ENCODE results near the gene CCDC14.
"Not testable (repeated sequence)": the region's sequence is repeated elsewhere in the genome, so short reads cannot be mapped to it uniquely, and the experiment has no call there.

CCDC14 gene

GRCh38 chr3:123960781-123961507, at the start of gene CCDC14:
Gene CCDC14 (minus strand): TSS chr3:123961229. CDS start chr3:123961173, 56 bp downstream.
- peak; percentile 95 for DNase-seq (ENCODE audit: low spot score)

- DNase-seq (ENCODE audit: low spot score): not testable (repeated sequence)
Observed at GRCh38 chr3:124008321-124008720, 47.3 kb upstream of the CCDC14 start.

GRCh38 chr3:124007186-124007585, 46.2 kb upstream of the CCDC14 start:
- DNase-seq (ENCODE audit: low spot score): no peak

- DNase-seq (ENCODE audit: low spot score): not testable (repeated sequence)
Observed at GRCh38 chr3:124002405-124003079, 41.5 kb upstream of the CCDC14 start.

- not testable (repeated sequence) for DNase-seq (ENCODE audit: low spot score)
Observed at GRCh38 chr3:124001366-124001765, 40.3 kb upstream of the CCDC14 start.

GRCh38 chr3:123997543-123997942, 36.5 kb upstream of the CCDC14 start:
- DNase-seq (ENCODE audit: low spot score): no peak

GRCh38 chr3:123993818-123994217, 32.8 kb upstream of the CCDC14 start:
- DNase-seq (ENCODE audit: low spot score): no peak

GRCh38 chr3:123991730-123992588, 30.9 kb upstream of the CCDC14 start, which contains the start of gene ROPN1:
Gene ROPN1 (minus strand): TSS chr3:123992124. CDS start chr3:123980481, 11,643 bp downstream.
- not testable (repeated sequence) for DNase-seq (ENCODE audit: low spot score)

- no peak for DNase-seq (ENCODE audit: low spot score)
Observed at GRCh38 chr3:123986427-123986826, 25.4 kb upstream of the CCDC14 start.

GRCh38 chr3:123984957-123985356, 23.9 kb upstream of the CCDC14 start:
- no peak for DNase-seq (ENCODE audit: low spot score)

- DNase-seq (ENCODE audit: low spot score): no peak
Observed at GRCh38 chr3:123984350-123984749, 23.3 kb upstream of the CCDC14 start.

GRCh38 chr3:123981317-123981716, 20.3 kb upstream of the CCDC14 start:
- peak; percentile 10 for DNase-seq (ENCODE audit: low spot score)

GRCh38 chr3:123980539-123980938, 19.5 kb upstream of the CCDC14 start:
- no peak for DNase-seq (ENCODE audit: low spot score)

GRCh38 chr3:123979525-123980501, 18.8 kb upstream of the CCDC14 start:
- DNase-seq (ENCODE audit: low spot score): peak; percentile 26

GRCh38 chr3:123976904-123977303, 15.9 kb upstream of the CCDC14 start:
- not testable (repeated sequence) for DNase-seq (ENCODE audit: low spot score)

GRCh38 chr3:123976181-123976898, 15.3 kb upstream of the CCDC14 start:
- peak; percentile 8 for DNase-seq (ENCODE audit: low spot score)

GRCh38 chr3:123975030-123975429, 14.0 kb upstream of the CCDC14 start:
- DNase-seq (ENCODE audit: low spot score): not testable (repeated sequence)

GRCh38 chr3:123971406-123971805, 10.4 kb upstream of the CCDC14 start:
- DNase-seq (ENCODE audit: low spot score): no peak

- not testable (repeated sequence) for DNase-seq (ENCODE audit: low spot score)
Observed at GRCh38 chr3:123967260-123967659, 6.2 kb upstream of the CCDC14 start.

GRCh38 chr3:123966799-123967198, 5.8 kb upstream of the CCDC14 start:
- DNase-seq (ENCODE audit: low spot score): not testable (repeated sequence)
